AG04450 (cell line): ENCODE results near the gene LRP5. TPM values are rescaled to one million over a fixed set of nuclear protein-coding genes. Genes with fewer than 3 reads are reported as not detected.

Source experiments
- CTCF ChIA-PET: fragments of 300-600, 350-600 bp; formaldehyde crosslinking; extraction: SDS; loops from one replicate; lab custom pipeline; 2022; ENCODE audit warnings: antibody characterized with exemption, inconsistent platforms; lab: Charles Lee
- POLR2A ChIA-PET: fragments of 350-600 bp; formaldehyde crosslinking; extraction: SDS; loops from one replicate; lab custom pipeline; 2021; ENCODE audit warnings: antibody characterized with exemption, inconsistent platforms; lab: Yijun Ruan, JAX
- DNase-seq: peaks from one replicate; pipeline ENCODE4 v3.0.0-alpha.2; 2011; ENCODE audit warnings: low read depth, low spot score
- H3K27ac ChIP-seq: one replicate; pipeline ENCODE4 v1.5.1; 2012; ENCODE audit warnings: low read depth, low read length, control low read depth
- H3K27me3 ChIP-seq: one replicate; pipeline ENCODE4 v1.6.0; 2012; ENCODE audit warnings: low read length; ENCODE audit not compliant: control insufficient read depth, insufficient read depth
- H3K4me3 ChIP-seq: 2 replicates; pipeline ENCODE4 v1.5.1; 2011; ENCODE audit warnings: mild to moderate bottlenecking, low read depth, low read length, control low read depth
- H3K9me3 ChIP-seq: 2 replicates; pipeline ENCODE4 v1.5.1; 2012; ENCODE audit warnings: low read length; ENCODE audit not compliant: control insufficient read depth, insufficient read depth
- CTCF ChIP-seq: IDR thresholded peaks from 2 replicates; pipeline ENCODE4 v1.5.1; 2011; ENCODE audit warnings: low read depth, low read length, control low read depth, inconsistent platforms
- polyA plus RNA-seq: library from polyadenylated mRNA; depleted of rRNA; stranded (reverse); fragments of >200 nt; gene quantifications from 2 replicates; pipeline ENCODE4 v1.2.3, GENCODE V29; 2011

LRP5 gene
- polyA plus RNA-seq, 1 experiment: 4.9 TPM

GRCh38 chr11:68302256-68302655 is 10.1 kb upstream of the LRP5 start:
- no peak for TF ChIP-seq CTCF
- H3K27me3 ChIP-seq: peaks cover 5% of the 10 kb centered on the region
- H3K4me3 ChIP-seq: no peak overlapping the region
- CTCF ChIA-PET: interaction anchor here (0.7 to 1.0 kb wide), 2 partner anchors 12 to 359 kb away, joined by 3 to 4 read pairs; no protein-coding TSS in a partner anchor
- H3K9me3 ChIP-seq: peaks cover 7% of the 10 kb centered on the region
- no peak for DNase-seq
- no peak overlapping the region for H3K27ac ChIP-seq
- POLR2A ChIA-PET: interaction anchor here (0.7 kb wide), 1 partner anchor 992 kb away, joined by 7 read pairs; no protein-coding TSS in a partner anchor

- Histone ChIP-seq H3K9me3 (peaks cover 7% of the 10 kb centered on the region), H3K27me3 (peaks cover 5% of the 10 kb centered on the region), H3K4me3 (no peak overlapping the region), H3K27ac (no peak overlapping the region)
- DNase-seq: no peak
- TF ChIP-seq CTCF: no peak
- ChIA-PET CTCF (interaction anchor here (0.5 to 1.0 kb wide), 2 partner anchors 12 to 256 kb away, joined by 4 read pairs; no protein-coding TSS in a partner anchor), POLR2A (no interaction called here)
Observed at GRCh38 chr11:68302670-68303069, 9.7 kb upstream of the LRP5 start.

- no peak for DNase-seq
- ChIA-PET POLR2A (no interaction called here), CTCF (interaction anchor here (0.5 kb wide), 1 partner anchor 257 kb away, joined by 4 read pairs; no protein-coding TSS in a partner anchor)
- peaks cover 7% of the 10 kb centered on the region for H3K9me3 ChIP-seq
- H3K27ac ChIP-seq: no peak overlapping the region
- peaks cover 5% of the 10 kb centered on the region for H3K27me3 ChIP-seq
- no peak overlapping the region for H3K4me3 ChIP-seq
- TF ChIP-seq CTCF: no peak
Observed at GRCh38 chr11:68303083-68303482, 9.3 kb upstream of the LRP5 start.

GRCh38 chr11:68303982-68304780 is 8.2 kb upstream of the LRP5 start:
- ChIA-PET CTCF (interaction anchor here (1.1 kb wide), 1 partner anchor 47 kb away, joined by 5 read pairs; no protein-coding TSS in a partner anchor), POLR2A (no interaction called here)
- Histone ChIP-seq H3K9me3 (peaks cover 7% of the 10 kb centered on the region), H3K27ac (no peak overlapping the region), H3K4me3 (no peak overlapping the region), H3K27me3 (peaks cover under 1% of the 10 kb centered on the region)
- TF ChIP-seq CTCF: no peak
- no peak for DNase-seq

GRCh38 chr11:68306636-68307035 is 5.8 kb upstream of the LRP5 start:
- TF ChIP-seq CTCF: no peak
- CTCF ChIA-PET: interaction anchor here (0.6 kb wide), 1 partner anchor 10 kb away, joined by 3 read pairs; no protein-coding TSS in a partner anchor
- no peak for DNase-seq
- Histone ChIP-seq H3K4me3 (no peak overlapping the region), H3K27me3 (no peaks in the 10 kb centered on the region), H3K9me3 (peaks cover 7% of the 10 kb centered on the region), H3K27ac (no peak overlapping the region)
- POLR2A ChIA-PET: no interaction called here
